ENCODE measurements around the gene RARB. TPM values are rescaled to one million over a fixed set of nuclear protein-coding genes. Genes with fewer than 3 reads are reported as not detected.

RARB gene
- total RNA-seq, 1 experiment from 2014 or later = 31.3 TPM

DNA sequence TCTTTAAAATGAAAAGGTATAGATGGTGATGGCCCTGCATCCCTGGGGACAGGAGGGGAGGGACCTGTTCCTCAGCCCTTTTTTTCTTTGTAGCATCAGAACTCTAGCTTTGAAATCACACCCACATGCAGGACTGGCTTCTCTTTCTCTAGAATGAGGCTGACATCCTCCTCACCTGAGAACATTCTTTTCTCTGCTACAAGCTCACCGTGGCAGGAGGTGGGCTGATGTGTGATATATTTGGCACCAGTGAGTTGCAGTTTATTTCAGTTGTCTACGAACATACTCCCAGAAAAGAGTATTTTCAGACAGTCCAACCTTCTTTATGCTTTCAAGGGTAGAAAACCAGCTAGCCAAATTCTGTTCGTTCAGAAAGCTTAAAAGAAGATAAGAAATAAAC, 43.6 kb upstream of the RARB start:
- Mint-ChIP-seq H3K36me3 (ENCODE audit: insufficient read depth, unreplicated experiment) (no peaks in the 10 kb centered on the region), H3K9me3 (ENCODE audit: low read depth, unreplicated experiment) (no peaks in the 10 kb centered on the region), H3K27me3 (ENCODE audit: unreplicated experiment) (no peaks in the 10 kb centered on the region), H3K4me3 (ENCODE audit: low read depth, unreplicated experiment) (no peak overlapping the region), H3K27ac (ENCODE audit: unreplicated experiment) (no peak overlapping the region), H3K4me1 (ENCODE audit: low read depth, unreplicated experiment) (peaks cover 7% of the 10 kb centered on the region)
- TF ChIP-seq, protein P1, sequence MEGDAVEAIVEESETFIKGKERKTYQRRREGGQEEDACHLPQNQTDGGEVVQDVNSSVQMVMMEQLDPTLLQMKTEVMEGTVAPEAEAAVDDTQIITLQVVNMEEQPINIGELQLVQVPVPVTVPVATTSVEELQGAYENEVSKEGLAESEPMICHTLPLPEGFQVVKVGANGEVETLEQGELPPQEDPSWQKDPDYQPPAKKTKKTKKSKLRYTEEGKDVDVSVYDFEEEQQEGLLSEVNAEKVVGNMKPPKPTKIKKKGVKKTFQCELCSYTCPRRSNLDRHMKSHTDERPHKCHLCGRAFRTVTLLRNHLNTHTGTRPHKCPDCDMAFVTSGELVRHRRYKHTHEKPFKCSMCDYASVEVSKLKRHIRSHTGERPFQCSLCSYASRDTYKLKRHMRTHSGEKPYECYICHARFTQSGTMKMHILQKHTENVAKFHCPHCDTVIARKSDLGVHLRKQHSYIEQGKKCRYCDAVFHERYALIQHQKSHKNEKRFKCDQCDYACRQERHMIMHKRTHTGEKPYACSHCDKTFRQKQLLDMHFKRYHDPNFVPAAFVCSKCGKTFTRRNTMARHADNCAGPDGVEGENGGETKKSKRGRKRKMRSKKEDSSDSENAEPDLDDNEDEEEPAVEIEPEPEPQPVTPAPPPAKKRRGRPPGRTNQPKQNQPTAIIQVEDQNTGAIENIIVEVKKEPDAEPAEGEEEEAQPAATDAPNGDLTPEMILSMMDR (IDR thresholded peaks at IDR 0.05; ENCODE audit: unreplicated experiment) = no peak
- BruUV-seq (replicated peaks) = no TSS peak
- CTCF ChIA-PET = no interaction called here
- DNase-seq = no peak
- intact Hi-C loops (cut with micrococcal nuclease; ENCODE audit: unreplicated experiment) = no loop called here

DNA sequence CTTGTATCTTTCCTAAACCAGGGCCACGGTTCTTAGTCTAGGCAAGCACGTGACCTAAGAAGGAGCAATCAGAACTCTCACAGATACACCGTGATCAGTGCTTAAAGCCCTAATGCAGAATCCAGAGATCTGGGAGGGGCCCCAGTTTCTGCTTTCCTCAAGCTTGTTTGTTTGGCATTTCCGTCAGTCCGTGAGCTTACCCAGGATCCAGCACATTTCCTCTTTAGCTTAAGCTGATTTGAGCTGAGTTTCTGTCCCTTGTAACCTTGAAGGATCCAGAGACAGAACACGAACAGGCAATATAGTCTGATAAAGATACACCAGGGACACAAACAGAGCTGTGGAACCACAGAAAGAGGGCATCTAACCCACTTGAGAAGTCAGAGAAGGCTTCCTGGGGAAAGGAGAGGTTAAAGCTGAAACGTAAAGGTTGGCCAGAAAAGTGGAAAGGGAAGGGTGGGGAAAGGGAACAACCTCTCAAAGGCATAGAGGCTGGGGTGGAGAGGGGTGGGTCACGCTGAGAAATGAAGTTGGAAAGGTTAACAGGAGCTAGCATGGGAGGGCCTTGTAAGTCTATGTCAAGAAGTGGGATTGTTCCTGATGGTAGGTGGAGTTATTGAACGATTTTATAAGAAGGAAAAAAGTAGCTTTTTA, 42.1 kb upstream of the RARB start:
- intact Hi-C loops (cut with micrococcal nuclease; ENCODE audit: unreplicated experiment) = no loop called here
- Mint-ChIP-seq H3K4me3 (ENCODE audit: low read depth, unreplicated experiment) (no peak overlapping the region), H3K27ac (ENCODE audit: unreplicated experiment) (no peak overlapping the region), H3K4me1 (ENCODE audit: low read depth, unreplicated experiment) (no peaks in the 10 kb centered on the region), H3K27me3 (ENCODE audit: unreplicated experiment) (no peaks in the 10 kb centered on the region), H3K36me3 (ENCODE audit: insufficient read depth, unreplicated experiment) (no peaks in the 10 kb centered on the region), H3K9me3 (ENCODE audit: low read depth, unreplicated experiment) (no peaks in the 10 kb centered on the region)
- no peak for DNase-seq
- TF ChIP-seq, protein P1 (IDR thresholded peaks at IDR 0.05; ENCODE audit: unreplicated experiment) = no peak
- CTCF ChIA-PET = no interaction called here
- BruUV-seq (replicated peaks) = no TSS peak

DNA sequence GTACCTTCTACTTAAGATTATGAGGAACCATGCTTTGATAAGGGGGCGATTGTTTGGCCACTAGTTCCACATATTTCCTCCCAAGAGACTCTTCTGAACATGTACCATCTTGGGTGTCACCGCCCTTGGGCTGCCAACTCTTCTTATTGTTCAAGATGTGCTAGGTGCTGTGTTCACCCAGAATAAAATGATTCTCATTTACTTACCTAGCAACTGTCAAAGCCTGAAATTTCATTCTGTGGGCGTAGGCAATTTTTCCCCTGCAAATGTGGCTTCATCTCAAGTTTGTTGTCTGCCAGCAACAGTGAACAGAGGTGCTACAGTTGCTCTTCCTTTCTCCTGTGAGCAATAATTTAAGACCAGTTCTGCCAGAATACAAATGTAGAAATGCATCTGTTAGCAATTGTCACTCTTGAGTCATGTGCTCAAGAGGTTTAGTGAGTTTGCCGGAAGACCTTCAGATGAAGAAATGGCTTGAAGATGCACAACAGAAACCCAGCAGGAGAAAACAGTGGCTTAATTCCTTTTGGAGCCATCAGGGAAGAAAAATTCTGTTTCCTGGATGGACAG, 41.3 kb upstream of the RARB start:
- CTCF ChIA-PET = no interaction called here
- H3K27ac Mint-ChIP-seq (ENCODE audit: unreplicated experiment) = no peak overlapping the region
- no peaks in the 10 kb centered on the region for H3K27me3 Mint-ChIP-seq (ENCODE audit: unreplicated experiment)
- TF ChIP-seq, protein P1 (IDR thresholded peaks at IDR 0.05; ENCODE audit: unreplicated experiment) = no peak
- H3K9me3 Mint-ChIP-seq (ENCODE audit: low read depth, unreplicated experiment) = no peaks in the 10 kb centered on the region
- H3K36me3 Mint-ChIP-seq (ENCODE audit: insufficient read depth, unreplicated experiment) = no peaks in the 10 kb centered on the region
- DNase-seq = no peak
- intact Hi-C loops (cut with micrococcal nuclease; ENCODE audit: unreplicated experiment) = no loop called here
- H3K4me3 Mint-ChIP-seq (ENCODE audit: low read depth, unreplicated experiment) = no peak overlapping the region
- no peaks in the 10 kb centered on the region for H3K4me1 Mint-ChIP-seq (ENCODE audit: low read depth, unreplicated experiment)
- BruUV-seq (replicated peaks) = no TSS peak

DNA sequence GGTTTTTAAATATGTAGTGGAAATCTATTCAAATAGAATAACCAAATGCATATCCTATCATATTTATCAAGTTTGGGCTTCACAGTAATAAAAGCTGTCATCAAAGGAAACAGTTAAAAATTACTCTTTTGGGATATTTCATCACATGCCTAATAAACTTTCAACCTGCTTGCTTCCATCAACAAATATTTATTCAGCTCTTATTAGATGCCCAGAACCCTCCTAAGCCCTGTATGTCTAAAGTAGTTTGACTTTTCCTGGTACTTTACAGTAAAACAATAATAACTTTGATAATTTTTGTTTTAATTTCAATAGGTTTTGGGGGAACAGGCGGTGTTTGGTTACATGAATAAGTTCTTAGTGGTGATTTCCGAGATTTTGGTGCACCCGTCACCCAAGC, 37.5 kb upstream of the RARB start:
- Mint-ChIP-seq H3K36me3 (ENCODE audit: insufficient read depth, unreplicated experiment) (no peaks in the 10 kb centered on the region), H3K27me3 (ENCODE audit: unreplicated experiment) (no peaks in the 10 kb centered on the region), H3K27ac (ENCODE audit: unreplicated experiment) (no peak overlapping the region), H3K4me3 (ENCODE audit: low read depth, unreplicated experiment) (no peak overlapping the region), H3K9me3 (ENCODE audit: low read depth, unreplicated experiment) (peaks cover 3% of the 10 kb centered on the region), H3K4me1 (ENCODE audit: low read depth, unreplicated experiment) (no peaks in the 10 kb centered on the region)
- BruUV-seq (replicated peaks) = no TSS peak
- intact Hi-C loops (cut with micrococcal nuclease; ENCODE audit: unreplicated experiment) = no loop called here
- CTCF ChIA-PET = no interaction called here
- no peak for DNase-seq
- TF ChIP-seq, protein P1 (IDR thresholded peaks at IDR 0.05; ENCODE audit: unreplicated experiment) = no peak
